COLO829 (cell line): ENCODE results near the gene NRL.
"Not testable (repeated sequence)": the region's sequence is repeated elsewhere in the genome, so short reads cannot be mapped to it uniquely, and the experiment has no call there.

ENCODE experiments used
- DNase-seq: peaks from one replicate; pipeline ENCODE4 v3.0.0; 2012; ENCODE audit warnings: low spot score

NRL gene

DNA sequence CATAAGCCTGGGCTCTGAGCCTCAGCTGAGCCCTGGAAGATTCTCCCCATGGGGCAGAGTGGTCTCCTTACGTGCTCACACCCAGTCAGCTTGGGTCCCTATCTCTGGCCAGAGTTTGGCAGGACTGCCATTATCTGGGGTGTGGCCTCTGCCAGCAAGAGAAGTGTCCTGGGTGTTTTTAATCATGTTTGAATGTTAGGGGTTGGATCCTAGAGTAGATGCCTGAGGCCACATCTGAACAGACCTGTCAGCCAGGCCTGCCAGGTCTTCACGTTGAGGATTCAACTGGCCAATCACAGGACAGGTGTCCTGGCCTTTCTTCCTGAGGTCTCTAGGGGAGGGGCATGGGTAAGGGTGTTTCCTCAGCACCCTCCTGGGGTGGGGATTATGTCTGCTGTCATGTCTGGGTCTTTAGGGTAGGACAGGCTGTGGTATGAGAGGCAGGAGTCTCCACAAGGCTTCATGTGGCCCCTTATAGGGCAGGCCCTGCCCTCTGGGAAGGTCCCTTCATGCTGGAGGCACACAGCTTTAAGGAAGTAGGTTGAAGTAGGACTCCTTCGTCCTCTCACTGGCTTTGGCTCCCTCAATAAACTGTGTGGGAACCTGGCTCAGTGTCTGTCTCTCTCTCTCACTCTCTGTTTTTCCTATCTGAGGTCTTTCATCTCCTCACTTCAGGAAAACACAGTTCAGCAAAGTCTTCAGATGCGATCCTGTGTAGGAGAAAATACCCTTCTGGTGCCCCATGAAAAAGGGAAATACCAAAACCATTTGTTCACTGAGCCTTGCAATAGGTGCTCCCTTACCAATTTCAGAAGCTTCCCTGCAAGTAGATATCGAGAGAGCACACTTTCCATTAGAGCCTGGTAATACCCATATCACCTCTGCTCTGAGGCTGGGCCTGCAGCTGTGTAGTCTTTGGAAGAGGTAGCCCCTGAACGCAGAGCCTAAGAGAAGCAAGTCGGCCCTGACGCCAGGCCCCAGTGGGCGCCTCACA is 9.0 kb upstream of the NRL start:
- no peak for DNase-seq

DNA sequence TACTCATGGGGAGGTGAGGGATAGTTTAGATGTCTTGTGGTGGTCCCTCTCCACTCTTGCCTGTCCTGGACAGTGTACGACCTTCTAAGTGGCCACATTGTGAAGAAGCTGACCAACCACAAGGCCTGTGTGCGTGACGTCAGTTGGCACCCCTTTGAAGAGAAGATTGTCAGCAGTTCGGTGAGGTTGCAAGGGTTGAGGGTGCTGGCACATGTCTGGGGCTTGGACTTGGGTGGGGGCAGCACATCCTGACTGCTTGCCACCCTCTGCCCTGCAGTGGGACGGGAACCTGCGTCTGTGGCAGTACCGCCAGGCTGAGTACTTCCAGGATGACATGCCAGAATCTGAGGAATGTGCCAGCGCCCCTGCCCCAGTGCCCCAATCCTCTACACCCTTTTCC is 8.1 kb upstream of the NRL start:
- no peak for DNase-seq

DNA sequence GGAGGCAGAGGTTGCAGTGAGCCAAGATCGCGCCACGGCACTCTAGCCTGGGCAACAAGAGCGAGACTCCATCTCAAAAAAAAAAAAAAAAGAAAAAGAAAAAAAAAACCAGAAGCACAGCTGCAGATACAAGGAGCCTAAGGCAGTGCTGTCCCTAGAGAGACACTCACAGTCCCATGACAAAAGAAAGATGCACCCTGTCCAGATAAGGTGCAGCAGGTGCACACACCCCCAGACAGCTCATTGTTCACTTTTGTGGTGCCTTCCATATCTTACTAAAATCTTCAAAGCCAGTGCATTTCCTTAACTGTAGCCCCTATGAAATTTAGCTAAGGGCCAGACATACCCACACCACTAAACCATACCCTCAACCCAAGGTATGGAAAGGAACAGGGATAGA is 7.7 kb upstream of the NRL start:
- DNase-seq = no peak

DNA sequence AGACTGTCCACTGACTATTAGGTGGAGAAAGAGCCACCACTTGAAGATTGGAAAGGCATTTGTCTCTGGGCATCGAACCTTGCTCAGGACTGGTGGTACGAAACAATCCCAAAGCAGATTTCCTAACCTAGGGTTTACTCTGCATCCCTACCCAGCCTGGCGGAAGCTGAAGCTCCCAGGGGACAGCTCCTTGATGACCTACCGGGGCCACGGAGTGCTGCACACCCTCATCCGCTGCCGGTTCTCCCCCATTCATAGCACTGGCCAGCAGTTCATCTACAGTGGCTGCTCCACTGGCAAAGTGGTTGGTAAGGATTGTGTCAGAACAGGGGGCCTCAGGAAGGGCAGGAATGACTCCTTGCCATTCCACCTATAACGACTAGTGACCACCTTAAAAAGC is 6.5 kb upstream of the NRL start:
- DNase-seq = no peak

DNA sequence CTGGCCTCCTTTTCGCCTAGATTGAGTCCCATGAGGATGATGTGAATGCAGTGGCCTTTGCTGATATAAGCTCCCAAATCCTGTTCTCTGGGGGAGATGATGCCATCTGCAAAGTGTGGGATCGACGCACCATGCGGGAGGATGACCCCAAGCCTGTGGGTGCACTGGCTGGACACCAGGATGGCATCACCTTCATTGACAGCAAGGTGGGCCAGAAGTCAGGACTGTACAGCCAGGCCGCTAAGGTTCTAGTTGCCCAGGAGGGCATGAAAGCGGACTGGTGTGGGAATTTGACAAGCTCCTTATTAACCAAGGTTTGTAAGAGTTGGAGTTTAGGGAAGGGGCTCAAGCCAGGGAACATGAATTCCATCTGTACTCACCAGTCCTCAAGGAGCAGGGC is 4.9 kb upstream of the NRL start:
- DNase-seq = no peak

DNA sequence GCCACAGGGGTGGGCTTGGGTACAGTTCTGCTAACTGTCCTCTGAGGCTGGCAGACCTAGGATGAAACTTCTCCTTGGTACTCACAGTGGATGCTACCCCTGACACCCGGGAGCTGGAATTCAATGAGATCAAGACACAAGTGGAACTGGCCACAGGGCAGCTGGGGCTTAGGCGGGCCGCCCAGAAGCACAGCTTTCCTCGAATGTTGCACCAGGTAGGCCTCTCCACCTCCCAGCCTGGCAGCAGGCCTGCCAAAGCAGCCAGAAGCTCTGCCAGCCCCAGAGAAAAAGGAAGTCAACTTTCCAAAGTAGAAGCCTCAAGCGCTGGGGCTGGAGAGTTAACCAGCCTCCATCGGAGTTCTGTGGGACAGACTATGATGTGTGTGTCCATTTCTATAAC is 2.4 kb upstream of the NRL start:
- no peak for DNase-seq

DNA sequence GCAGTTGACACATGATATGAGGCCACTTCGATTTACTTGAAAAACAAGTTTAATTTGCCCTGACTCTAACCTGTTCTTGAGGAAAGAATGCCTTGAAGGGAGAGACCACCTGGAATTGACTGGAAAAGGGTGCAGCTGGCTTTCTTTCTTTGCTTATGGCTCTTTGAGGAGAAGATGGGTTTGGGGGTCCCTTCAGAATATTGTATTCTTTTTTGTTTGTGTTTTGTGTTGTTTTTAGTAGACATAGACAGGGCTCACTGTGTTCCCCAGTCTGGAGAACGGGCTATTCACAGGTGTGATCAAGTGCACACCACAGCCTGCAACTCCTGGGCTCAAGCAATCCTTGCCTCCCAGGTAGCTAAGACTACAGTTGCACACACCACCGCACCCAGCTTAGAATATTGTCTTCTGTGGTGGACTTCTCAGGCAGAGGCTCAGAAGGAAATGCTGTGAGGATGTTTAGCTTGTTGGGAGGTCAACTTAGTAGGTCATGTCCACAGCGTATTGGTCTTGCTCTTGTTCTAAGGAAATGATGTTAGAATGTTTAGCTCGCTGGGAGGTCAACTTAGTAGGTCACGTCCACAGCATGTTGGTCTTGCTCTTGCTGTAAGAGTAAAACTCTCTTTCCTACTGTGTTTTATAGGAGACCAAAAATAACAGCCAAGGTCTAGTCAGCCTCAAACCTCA is 1.5 kb upstream of the NRL start:
- DNase-seq = no peak

DNA sequence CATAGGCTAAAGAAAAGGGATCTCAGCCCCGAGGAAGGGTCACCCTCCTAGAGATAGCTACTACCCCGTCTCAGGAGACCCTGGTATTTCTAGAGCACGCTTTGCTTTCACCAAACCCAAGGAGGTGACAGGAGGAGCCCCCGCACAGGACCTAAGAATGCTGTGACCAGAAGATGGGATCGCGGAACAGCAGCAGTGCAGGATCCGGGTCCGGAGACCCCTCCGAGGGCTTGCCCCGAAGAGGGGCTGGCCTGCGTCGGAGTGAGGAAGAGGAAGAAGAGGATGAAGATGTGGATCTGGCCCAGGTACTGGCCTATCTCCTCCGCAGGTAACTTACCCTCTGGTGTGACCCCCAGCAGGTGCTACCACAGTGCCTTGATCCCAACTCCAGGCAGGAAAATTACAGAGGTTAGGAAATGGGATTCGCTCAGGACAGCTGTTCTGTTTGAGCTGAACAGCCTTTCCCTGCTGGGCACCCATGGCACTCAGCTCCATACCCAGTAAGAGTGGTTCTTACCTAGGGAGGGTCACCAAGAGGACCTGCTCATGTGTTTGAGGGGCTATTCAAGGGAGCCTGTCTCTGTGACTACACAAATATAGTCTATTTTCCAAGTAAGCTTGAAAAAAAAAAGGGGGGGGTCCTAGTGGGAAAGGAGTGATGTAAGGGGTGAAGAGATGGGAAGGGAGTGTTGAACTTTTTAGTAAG is 826 bp upstream of the NRL start:
- DNase-seq = no peak

DNA sequence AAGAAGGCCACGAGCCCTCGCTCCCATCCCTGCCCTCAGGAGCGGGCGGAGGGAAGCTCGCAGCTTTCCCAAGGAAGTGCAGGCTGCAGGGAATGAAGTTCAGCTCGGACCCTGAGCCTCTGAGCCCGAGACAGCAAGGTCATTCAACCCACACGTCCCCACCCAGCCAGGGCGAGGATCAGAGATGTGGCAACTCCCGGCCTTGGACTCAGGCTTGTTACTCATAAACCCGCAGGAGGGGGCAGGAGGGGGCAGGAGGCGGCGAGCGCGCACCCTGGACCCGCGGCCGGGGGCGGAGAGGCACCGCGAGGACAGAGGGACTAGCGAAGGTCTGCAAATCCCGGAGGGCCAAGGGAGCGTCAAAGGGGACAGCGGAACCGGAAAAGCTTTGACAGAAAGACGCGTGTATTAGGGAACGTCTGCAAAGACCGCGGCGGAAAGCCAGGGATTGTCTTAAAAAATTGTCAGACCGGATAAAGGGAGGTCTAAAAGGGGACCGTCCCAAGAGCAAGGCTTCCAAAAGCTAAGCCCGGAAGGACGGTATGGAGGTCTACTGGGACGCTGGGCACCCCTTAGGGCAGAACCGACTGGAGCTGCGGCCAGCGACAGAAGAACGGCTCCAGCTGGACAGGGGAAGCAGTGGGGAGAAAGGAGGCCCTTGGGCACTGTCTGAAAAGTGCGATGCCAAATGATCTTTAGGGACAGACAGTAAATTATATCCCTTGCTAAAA is 783 bp downstream of the NRL start:
- peak; percentile 85 for DNase-seq

DNA sequence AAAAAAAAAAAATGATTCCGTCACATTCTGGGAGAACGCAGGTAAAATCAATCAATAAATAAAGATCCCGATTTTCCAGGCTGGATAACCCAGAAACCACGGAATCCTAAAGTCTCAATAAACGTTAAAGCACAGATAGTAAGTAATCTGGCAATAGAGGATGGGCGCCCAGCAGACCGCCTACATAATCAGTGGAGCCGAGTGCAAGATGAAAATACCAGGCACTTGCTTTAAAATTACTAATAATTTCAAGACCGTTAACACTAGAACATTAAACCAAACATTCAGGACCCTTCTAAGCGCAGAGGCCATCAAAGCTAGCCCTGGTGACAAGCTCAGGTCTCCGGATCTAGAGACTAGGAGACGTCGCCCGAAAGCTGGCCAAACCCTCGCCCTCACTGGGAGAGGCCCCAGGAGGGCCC is 1.4 kb downstream of the NRL start:
- peak; percentile 18 for DNase-seq

DNA sequence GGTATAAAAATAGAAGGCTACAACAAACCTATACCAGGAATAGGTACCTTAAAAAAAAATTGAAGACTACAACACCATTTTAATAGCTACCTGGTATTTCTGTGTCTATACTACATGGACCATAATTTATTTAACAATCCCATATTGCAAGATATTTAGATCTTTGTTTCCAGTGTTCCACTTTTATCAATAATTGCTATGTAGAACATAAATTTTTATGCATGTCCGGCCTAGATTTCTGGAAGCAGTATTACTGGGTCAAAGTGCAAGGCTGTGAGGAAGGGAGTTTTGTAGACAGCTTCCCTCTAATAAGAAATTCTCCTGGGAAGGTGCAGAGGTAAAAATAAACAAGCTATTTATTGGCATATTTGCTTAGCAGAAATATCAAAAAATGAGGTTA is 4.2 kb downstream of the NRL start:
- DNase-seq = no peak

DNA sequence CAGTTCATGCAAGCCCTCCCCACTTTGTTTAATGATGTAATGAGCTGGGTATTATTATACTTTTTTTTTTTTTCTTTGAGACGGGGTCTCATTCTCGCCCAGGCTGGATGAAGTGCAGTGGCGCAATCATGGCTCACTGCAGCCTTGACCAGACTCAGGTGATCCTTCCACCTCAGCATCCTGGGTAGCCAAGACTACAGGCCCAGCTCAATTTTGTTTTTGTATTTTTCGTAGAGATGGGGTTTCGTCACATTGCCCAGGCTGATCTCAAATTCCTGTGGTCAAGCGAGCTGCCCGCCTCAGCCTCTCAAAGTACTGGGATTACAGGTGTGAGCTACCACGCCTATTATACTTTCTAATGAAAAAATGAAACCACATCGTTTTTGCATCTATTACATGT is 4.7 kb downstream of the NRL start:
- no peak for DNase-seq

DNA sequence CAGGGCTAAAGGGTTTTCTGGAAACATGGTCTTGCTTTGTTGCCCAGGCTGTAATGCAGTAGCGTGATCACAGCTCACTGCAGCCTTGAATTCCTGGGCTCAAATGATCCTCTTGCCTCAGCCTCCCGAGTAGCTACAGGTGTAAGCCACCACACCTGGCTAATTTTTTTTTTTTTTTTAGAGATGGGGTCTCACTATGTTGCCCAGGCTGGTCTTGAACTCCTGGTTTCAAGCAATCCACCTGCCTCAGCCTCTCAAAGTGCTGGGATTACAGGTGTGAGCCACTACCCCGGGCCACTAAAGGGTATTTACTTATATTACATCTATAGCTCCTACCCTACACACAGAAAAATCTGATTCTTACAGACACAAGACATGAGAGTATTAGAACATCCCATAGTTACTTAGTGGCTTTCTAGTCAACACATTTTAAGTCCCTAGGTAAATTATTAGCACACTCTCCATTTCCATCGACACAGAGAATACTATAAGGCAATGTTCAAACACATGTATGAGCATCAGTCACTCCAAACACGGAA is 6.3 kb downstream of the NRL start:
- no peak for DNase-seq

DNA sequence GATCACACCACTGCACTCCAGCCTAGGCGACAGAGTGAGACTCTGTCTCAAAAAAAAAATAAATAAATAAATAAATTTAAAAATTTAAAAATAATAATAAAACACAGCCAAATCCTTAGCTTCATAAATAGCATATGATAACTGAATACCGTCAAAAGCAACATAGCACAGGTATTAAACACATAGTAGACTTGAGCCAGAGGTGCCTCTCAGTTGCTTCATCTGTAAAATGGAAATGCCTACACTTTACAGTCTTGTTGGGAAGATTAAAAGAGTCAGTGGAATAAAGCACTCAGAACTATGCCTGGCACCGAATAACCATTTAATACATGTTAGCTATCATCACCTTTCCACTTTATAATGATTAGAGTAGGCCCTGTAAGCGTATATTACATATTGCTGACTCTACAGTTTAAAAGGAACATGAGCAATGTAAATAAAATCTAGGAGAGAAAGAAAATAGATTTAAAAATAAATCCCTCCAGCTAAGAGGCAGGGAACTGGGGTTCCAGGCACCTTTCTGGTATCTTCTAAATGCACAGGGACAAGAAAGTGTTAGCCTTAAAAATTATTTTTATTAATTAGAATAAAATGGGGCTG is 8.0 kb downstream of the NRL start:
- no peak for DNase-seq

DNA sequence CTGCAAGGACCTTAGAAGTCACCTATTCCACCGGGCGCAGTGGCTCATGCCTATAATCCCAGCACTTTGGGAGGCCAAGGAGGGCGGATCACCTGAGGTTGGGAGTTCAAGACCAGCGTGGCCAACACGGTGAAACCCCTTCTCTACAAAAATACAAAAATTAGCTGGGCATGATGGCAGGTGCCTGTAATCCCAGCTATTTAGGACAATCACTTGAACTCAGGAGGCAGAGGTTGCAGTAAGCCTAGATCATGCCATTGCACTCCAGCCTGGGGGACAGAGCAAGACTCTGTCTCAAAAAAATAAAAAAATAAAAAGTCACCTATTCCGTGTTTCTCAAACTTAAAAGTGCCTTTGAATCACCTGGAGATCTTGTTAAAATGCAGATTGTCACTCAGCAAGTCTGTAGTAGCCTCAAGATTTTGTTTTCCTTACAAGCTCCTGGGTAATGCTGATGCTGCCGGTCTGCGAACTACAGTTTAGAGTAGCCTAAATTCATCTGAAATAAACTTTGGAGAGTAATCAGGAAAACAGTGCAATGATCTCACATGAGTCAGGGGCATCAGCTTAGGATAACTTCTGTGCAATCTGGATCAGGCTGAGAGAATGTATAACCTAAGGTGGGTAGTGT is 9.0 kb downstream of the NRL start:
- not testable (repeated sequence) for DNase-seq

DNA sequence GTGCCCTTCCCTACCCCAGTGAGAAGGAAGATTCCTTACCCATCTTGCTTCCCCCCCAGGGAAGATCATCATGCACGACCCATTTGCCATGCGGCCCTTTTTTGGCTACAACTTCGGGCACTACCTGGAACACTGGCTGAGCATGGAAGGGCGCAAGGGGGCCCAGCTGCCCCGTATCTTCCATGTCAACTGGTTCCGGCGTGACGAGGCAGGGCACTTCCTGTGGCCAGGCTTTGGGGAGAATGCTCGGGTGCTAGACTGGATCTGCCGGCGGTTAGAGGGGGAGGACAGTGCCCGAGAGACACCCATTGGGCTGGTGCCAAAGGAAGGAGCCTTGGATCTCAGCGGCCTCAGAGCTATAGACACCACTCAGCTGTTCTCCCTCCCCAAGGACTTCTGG is 11.3 kb downstream of the NRL start:
- no peak for DNase-seq

DNA sequence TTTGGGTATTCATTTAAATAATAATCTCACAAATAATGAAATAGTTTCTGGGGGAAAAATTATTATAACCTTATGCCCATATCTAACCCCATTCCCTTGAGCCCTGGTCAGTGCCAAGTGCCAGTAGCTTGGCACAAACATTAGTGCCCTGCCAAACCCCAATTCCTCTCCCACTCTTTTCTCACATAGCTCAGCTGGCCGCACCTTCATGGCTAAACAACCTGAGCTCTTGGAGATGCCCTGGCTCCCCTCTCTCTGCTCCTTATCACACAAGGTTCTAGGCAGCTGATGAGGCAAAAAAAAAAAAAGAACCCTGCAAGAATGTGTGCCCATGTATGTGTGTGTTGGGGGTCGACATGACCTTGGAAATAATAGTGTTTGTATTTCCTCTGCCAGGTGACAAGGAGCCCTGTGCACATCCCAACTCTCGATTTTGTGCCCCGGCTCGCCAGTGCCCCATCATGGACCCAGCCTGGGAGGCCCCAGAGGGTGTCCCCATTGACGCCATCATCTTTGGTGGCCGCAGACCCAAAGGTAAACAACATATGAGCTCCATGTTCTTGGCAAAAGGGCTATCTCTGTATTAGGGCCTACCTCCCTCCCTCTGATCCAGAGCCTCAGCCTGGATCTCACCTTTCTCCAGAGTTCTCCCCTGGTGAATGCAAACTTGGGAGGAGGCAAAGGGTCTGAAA is 12.2 kb downstream of the NRL start:
- DNase-seq = no peak

DNA sequence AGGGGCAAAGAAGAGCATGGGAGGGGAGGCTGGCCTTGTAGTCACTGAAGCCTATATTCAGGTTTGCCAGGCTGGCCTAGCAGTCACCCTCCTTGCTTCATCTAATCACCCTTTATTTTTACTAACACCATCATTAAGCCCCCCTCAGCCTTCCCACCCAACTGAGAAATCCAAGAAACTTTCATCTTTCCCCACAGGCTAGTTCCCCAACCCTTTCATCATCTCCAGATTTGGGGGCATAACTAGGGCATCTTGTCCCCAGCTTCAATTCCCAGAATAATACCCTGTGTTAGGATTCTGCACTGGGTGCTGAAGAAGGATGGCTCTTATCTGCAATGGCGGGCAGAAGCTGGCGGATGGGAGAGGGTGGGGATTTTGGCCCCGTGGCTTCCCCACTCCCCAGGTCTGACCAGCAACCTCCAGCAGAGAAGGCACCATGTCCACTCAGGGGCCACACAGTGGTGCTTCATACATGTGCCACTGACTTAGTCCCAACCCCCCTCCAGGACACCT is 13.7 kb downstream of the NRL start:
- DNase-seq = no peak

DNA sequence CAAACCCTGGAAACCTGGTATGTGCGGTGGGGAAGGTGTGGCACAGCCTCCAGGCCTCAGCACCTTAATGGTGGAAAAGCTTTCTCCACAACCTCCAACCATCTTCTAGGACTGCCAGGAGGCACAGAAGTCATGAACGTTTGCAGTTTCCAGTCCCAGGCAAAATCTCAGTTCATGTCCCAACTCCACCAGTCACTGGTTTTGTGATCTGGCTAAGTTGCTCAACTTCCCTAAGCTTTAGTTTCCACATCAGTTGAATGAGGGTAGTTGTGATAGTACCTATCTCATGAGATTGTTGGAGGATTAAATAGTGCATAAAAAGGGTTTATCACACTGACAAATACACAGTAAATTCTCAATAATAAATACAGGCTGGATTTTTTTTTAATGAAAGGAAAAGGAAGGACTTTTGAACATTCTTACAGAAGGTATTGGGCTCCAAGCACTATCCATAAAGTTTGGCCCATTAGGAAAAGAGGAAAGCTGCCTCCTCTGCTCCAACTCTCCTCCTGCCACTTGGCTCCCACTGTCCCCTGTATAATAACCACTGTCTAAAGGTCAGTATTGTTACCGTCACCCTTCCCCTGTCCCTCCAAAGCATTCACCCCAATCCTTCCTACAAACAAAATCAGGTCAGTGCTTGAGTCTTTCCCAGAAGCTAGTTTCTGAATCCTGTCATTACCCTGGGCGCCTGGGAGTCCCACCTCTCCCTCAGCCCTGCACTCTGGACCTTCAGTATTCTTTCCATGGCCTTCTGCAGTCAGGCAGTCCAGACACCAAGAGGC is 14.4 kb downstream of the NRL start:
- no peak for DNase-seq
